DND-41 (cell line): Measurements from ENCODE around the gene CACNA2D1.
A peak's percentile ranks its signal among the peaks of the same experiment; 100 is the strongest.

Source experiments
- ATAC-seq: fragments of 200-7000 bp; cut with Tn5 transposase; 3 replicates; pipeline ENCODE4 v1.9.1; 2021; ENCODE audit warnings: low read depth; ENCODE audit not compliant: insufficient read depth
- DNase-seq: peaks from one replicate; pipeline ENCODE4 v3.0.0-alpha.2; 2020
- H2AFZ ChIP-seq: 2 replicates; pipeline ENCODE4 v1.6.0; 2012; ENCODE audit warnings: low read depth, low read length
- H3K27ac ChIP-seq: 2 replicates; pipeline ENCODE4 v1.5.1; 2012; ENCODE audit warnings: low read length, inconsistent platforms
- H3K27me3 ChIP-seq: fragments of 200-600 bp; sonication (generic); 2 replicates; pipeline ENCODE4 v1.6.0; 2012; ENCODE audit warnings: low read length, mild to moderate bottlenecking, inconsistent platforms; ENCODE audit not compliant: insufficient read depth, poor library complexity
- H3K36me3 ChIP-seq: 2 replicates; pipeline ENCODE4 v1.5.1; 2012; ENCODE audit warnings: low read length, inconsistent platforms; ENCODE audit not compliant: insufficient read depth
- H3K4me1 ChIP-seq: 2 replicates; pipeline ENCODE4 v1.5.1; 2012; ENCODE audit warnings: mild to moderate bottlenecking, low read length; ENCODE audit not compliant: insufficient read depth
- H3K4me2 ChIP-seq: 2 replicates; pipeline ENCODE4 v1.6.0; 2012; ENCODE audit warnings: mild to moderate bottlenecking, moderate library complexity, low read length, inconsistent platforms; ENCODE audit not compliant: insufficient read depth
- H3K4me3 ChIP-seq, 2 experiments: fragments of 200-600 bp in 1 of 2; shearing (Covaris generic) in 1 of 2; 2 replicates each; pipeline ENCODE4 v1.5.1; 2012 to 2016; ENCODE audit warnings: inconsistent platforms in 2 of 2, low read length in 2 of 2, mild to moderate bottlenecking in 2 of 2, low read depth in 1 of 2, moderate library complexity in 1 of 2
- H3K79me2 ChIP-seq: 2 replicates; pipeline ENCODE4 v1.6.0; 2012; ENCODE audit warnings: low read length, inconsistent platforms; ENCODE audit not compliant: insufficient read depth
- H3K9ac ChIP-seq: 2 replicates; pipeline ENCODE4 v1.6.0; 2012; ENCODE audit warnings: low read depth, mild to moderate bottlenecking, inconsistent platforms, low read length, moderate library complexity
- H3K9me3 ChIP-seq: 2 replicates; pipeline ENCODE4 v1.5.1; 2012; ENCODE audit warnings: low read length, moderate library complexity, mild to moderate bottlenecking, inconsistent platforms; ENCODE audit not compliant: insufficient read depth, severe bottlenecking
- H4K20me1 ChIP-seq: 2 replicates; pipeline ENCODE4 v1.6.0; 2012; ENCODE audit warnings: low read length; ENCODE audit not compliant: insufficient read depth
- CTCF ChIP-seq: IDR thresholded peaks from 2 replicates; pipeline ENCODE4 v1.5.1; 2012; ENCODE audit warnings: borderline replicate concordance, low read length, moderate library complexity, mild to moderate bottlenecking; ENCODE audit not compliant: poor library complexity, severe bottlenecking; ENCODE audit errors: extremely low read depth
- EZH2 ChIP-seq: IDR thresholded peaks from 3 replicates; pipeline ENCODE4 v1.6.1; 2012; ENCODE audit warnings: borderline replicate concordance, low read depth, mild to moderate bottlenecking, moderate library complexity, low read length, inconsistent platforms; ENCODE audit not compliant: severe bottlenecking

Gene CACNA2D1

GRCh38 chr7:82172017-82172416 is 271.6 kb downstream of the CACNA2D1 start:
- Histone ChIP-seq H3K9ac (no peak overlapping the region), H3K27me3 (no peaks in the 10 kb centered on the region), H3K4me1 (no peaks in the 10 kb centered on the region), H3K9me3 (no peaks in the 10 kb centered on the region), H3K27ac (no peak overlapping the region), H3K4me2 (no peak overlapping the region), H3K36me3 (no peaks in the 10 kb centered on the region), H3K79me2 (no peaks in the 10 kb centered on the region), H2AFZ (no peak overlapping the region), H4K20me1 (no peaks in the 10 kb centered on the region), H3K4me3 (no peak overlapping the region)
- ATAC-seq = no peak
- TF ChIP-seq CTCF (peak; percentile 20), EZH2 (no peak)
- DNase-seq = no peak

- no peak overlapping the region for H2AFZ ChIP-seq
- H3K36me3 ChIP-seq = no peaks in the 10 kb centered on the region
- no peaks in the 10 kb centered on the region for H4K20me1 ChIP-seq
- H3K79me2 ChIP-seq = no peaks in the 10 kb centered on the region
- H3K9me3 ChIP-seq = no peaks in the 10 kb centered on the region
- no peak overlapping the region for H3K4me3 ChIP-seq
- DNase-seq (no peak), ATAC-seq (no peak)
- H3K4me1 ChIP-seq = no peaks in the 10 kb centered on the region
- H3K9ac ChIP-seq = no peak overlapping the region
- no peak overlapping the region for H3K4me2 ChIP-seq
- H3K27ac ChIP-seq = no peak overlapping the region
- TF ChIP-seq CTCF = no peak
- no peak for TF ChIP-seq EZH2
- H3K27me3 ChIP-seq = no peaks in the 10 kb centered on the region
Observed at GRCh38 chr7:82167558-82168314, 275.8 kb downstream of the CACNA2D1 start.

GRCh38 chr7:82166260-82167015 is 277.1 kb downstream of the CACNA2D1 start:
- Histone ChIP-seq H3K4me2 (no peak overlapping the region), H4K20me1 (no peaks in the 10 kb centered on the region), H3K9ac (no peak overlapping the region), H3K27me3 (no peaks in the 10 kb centered on the region), H3K36me3 (no peaks in the 10 kb centered on the region), H3K4me1 (no peaks in the 10 kb centered on the region), H3K9me3 (no peaks in the 10 kb centered on the region), H3K27ac (no peak overlapping the region), H2AFZ (no peak overlapping the region), H3K79me2 (no peaks in the 10 kb centered on the region), H3K4me3 (no peak overlapping the region; a peak in 1 of 4 replicates)
- DNase-seq (no peak), ATAC-seq (no peak)
- TF ChIP-seq EZH2 (no peak), CTCF (no peak)
